Upper lobe of right lung (tissue), 1 donor: ENCODE results near the gene MEGF11. TPM values are rescaled to one million over a fixed set of nuclear protein-coding genes. Genes with fewer than 3 reads are reported as not detected.
A peak's percentile ranks its signal among the peaks of the same experiment; 100 is the strongest.

Source experiments
- ATAC-seq: fragments of 200-7000 bp; cut with Tn5 transposase; one replicate; pipeline ENCODE4 v1.9.1; 2020; ENCODE audit warnings: mild to moderate bottlenecking, moderate library complexity
- DNase-seq: peaks from one replicate; pipeline ENCODE4 v3.0.0-alpha.2; 2020
- H3K27ac ChIP-seq: fragments of 200-600 bp; one replicate; pipeline ENCODE4 v1.8.0; 2022
- H3K27me3 ChIP-seq: fragments of 200-600 bp; one replicate; pipeline ENCODE4 v1.8.0; 2022; ENCODE audit warnings: mild to moderate bottlenecking
- H3K36me3 ChIP-seq: fragments of 200-600 bp; one replicate; pipeline ENCODE4 v1.8.0; 2022
- H3K4me1 ChIP-seq: fragments of 200-600 bp; one replicate; pipeline ENCODE4 v1.8.0; 2022
- H3K4me3 ChIP-seq: fragments of 200-600 bp; one replicate; pipeline ENCODE4 v1.8.0; 2022; ENCODE audit warnings: mild to moderate bottlenecking
- H3K9me3 ChIP-seq: fragments of 200-600 bp; one replicate; pipeline ENCODE4 v1.8.0; 2022
- CTCF ChIP-seq: fragments of 200-600 bp; IDR thresholded peaks from one replicate; pipeline ENCODE4 v1.8.0; 2022; ENCODE audit warnings: antibody characterized with exemption
- intact Hi-C: fragments of 100-400 bp; cut with DNase I; formaldehyde crosslinking; loops from one replicate; pipeline ENCODE4 v1.11.0; 2022
- total RNA-seq: library from RNA; stranded (reverse); fragmentation: NEBNext Ultra II Directional; extraction: Animal tissue kit (Norgen Biotek cat#: 25700); gene quantifications from one replicate; pipeline ENCODE4 v1.2.1, GENCODE V29; 2021
- donor health status: DM: no; HTN: yes; CAD: no; lungs with severe emphysema.

Gene MEGF11
- total RNA-seq, 1 donor from 2014 or later: 3.0 TPM

DNA sequence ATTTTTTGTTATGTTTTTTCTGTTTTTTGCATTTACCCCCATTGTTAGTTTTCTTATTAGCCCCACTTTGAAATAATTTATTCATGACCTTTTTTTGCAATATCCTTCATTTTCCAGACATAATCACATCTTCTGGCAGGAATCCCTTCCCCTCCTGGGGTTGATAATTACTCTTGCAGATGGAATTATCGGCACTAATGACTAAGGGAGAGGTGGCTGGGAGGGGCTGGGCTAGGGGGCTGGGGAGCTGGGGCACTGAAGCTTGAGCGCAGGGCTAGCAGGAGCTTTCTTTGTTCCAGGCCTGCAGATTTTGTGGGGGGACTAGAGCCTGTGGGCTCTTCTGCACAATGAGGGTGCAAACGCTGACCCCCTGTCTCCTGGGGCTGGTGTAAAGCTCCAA is 306.5 kb downstream of the MEGF11 start:
- Histone ChIP-seq H3K36me3 (no peaks in the 10 kb centered on the region), H3K9me3 (no peaks in the 10 kb centered on the region), H3K27ac (no peak overlapping the region), H3K27me3 (no peaks in the 10 kb centered on the region), H3K4me1 (no peaks in the 10 kb centered on the region), H3K4me3 (no peak overlapping the region)
- intact Hi-C loops: no loop called here
- DNase-seq (no peak), ATAC-seq (no peak)
- TF ChIP-seq CTCF: no peak

GRCh38 chr15:65945616-65946015 is 307.9 kb downstream of the MEGF11 start:
- Histone ChIP-seq H3K27ac (no peak overlapping the region), H3K36me3 (no peaks in the 10 kb centered on the region), H3K9me3 (no peaks in the 10 kb centered on the region), H3K4me1 (no peaks in the 10 kb centered on the region), H3K4me3 (no peak overlapping the region), H3K27me3 (no peaks in the 10 kb centered on the region)
- ATAC-seq: no peak
- no peak for TF ChIP-seq CTCF
- intact Hi-C loops: no loop called here
- DNase-seq: no peak

- Histone ChIP-seq H3K4me1 (no peaks in the 10 kb centered on the region), H3K9me3 (no peaks in the 10 kb centered on the region), H3K4me3 (no peak overlapping the region), H3K36me3 (no peaks in the 10 kb centered on the region), H3K27me3 (no peaks in the 10 kb centered on the region), H3K27ac (no peak overlapping the region)
- no peak for DNase-seq
- intact Hi-C loops: no loop called here
- no peak for ATAC-seq
- no peak for TF ChIP-seq CTCF
Observed at GRCh38 chr15:65944404-65944803, 309.1 kb downstream of the MEGF11 start.

GRCh38 chr15:65942436-65942835 is 311.1 kb downstream of the MEGF11 start:
- DNase-seq: no peak
- H3K4me3 ChIP-seq: no peak overlapping the region
- no peak for ATAC-seq
- H3K36me3 ChIP-seq: no peaks in the 10 kb centered on the region
- H3K27ac ChIP-seq: no peak overlapping the region
- intact Hi-C loops: no loop called here
- no peaks in the 10 kb centered on the region for H3K4me1 ChIP-seq
- H3K9me3 ChIP-seq: no peaks in the 10 kb centered on the region
- TF ChIP-seq CTCF: no peak
- no peaks in the 10 kb centered on the region for H3K27me3 ChIP-seq

DNA sequence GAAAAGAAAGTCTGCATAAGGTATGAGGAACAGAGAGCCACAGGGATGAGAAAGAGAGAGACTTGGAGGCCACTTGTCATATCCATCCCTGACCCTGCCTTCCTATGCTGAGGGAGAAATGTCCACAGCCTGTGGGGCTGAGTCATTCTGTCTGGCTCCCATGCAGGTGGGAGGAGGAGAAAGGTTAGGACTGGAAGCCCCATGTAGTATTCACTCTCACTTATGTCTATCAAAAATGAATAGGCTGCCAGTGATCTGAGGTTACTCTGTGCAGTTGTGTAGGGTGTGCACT is 313.0 kb downstream of the MEGF11 start:
- Histone ChIP-seq H3K36me3 (no peaks in the 10 kb centered on the region), H3K9me3 (no peaks in the 10 kb centered on the region), H3K4me1 (no peaks in the 10 kb centered on the region), H3K27me3 (no peaks in the 10 kb centered on the region), H3K27ac (no peak overlapping the region), H3K4me3 (no peak overlapping the region)
- intact Hi-C loops: no loop called here
- TF ChIP-seq CTCF: no peak
- ATAC-seq: peak; percentile 21
- DNase-seq: no peak

DNA sequence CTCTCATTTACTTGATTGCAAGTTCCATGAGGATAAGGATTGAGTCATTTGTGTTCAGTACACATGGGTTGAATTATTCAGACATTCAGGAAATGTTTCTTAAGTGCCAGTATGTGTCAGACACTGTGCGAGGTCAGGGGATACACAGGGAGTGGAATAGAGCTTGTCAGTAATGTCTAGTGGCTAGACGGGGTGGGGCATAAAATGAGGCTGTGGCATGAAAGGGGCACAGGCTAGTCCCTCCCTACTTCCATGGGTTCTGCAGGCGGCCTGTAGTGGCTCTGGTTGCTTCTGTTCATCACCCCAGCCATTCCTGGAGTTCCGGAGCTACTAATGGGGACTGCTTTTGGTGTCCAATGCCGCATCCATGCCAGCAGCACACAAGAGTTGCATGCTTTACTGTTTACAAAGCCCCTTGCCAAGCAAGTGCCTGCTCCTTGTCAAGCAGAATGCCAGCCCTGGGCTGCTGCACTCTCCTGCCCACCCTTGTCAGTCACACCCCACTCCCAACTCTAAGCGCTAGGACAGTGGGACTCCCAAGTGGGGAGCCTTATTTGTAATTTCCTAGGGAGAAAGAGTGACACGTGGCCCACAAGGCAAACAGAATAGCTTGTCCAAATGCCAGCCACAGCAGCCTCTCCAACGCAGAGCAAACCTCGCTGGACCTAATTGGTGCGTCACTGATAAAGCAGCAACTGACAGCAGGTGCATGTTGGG is 313.5 kb downstream of the MEGF11 start:
- no peaks in the 10 kb centered on the region for H3K4me1 ChIP-seq
- ATAC-seq (peak; percentile 88), DNase-seq (no peak)
- H3K9me3 ChIP-seq: no peaks in the 10 kb centered on the region
- H3K27ac ChIP-seq: no peak overlapping the region
- intact Hi-C loops: no loop called here
- no peak for TF ChIP-seq CTCF
- no peaks in the 10 kb centered on the region for H3K36me3 ChIP-seq
- no peak overlapping the region for H3K4me3 ChIP-seq
- H3K27me3 ChIP-seq: no peaks in the 10 kb centered on the region
